Left forelimb (tissue), 1 donor: ENCODE results near the gene PTPRE.

Source experiments
- DNase-seq: peaks from one replicate; pipeline ENCODE4 v3.0.0-alpha.2; 2018; ENCODE audit warnings: low spot score

Gene PTPRE

DNA sequence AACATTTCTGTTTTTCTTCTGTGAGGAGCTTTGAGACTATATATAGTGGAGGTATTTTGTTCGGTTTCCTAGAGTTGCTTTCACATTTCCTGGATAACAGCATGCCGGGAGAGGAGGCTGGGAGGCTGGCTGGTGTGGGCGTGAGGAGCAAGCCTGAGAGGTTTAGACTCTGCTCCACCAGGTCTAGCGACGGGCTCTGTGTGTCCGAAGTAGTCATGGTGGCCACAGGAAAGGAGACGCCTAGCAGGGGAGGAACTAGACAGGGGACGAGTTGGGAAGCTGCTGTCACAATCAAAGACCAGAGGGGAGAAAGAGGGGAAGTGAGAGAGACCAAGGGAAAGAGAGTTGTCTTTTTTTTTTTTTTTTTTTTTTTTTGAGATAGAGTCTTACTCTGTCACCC, 19.6 kb downstream of the PTPRE start:
- no peak for DNase-seq

DNA sequence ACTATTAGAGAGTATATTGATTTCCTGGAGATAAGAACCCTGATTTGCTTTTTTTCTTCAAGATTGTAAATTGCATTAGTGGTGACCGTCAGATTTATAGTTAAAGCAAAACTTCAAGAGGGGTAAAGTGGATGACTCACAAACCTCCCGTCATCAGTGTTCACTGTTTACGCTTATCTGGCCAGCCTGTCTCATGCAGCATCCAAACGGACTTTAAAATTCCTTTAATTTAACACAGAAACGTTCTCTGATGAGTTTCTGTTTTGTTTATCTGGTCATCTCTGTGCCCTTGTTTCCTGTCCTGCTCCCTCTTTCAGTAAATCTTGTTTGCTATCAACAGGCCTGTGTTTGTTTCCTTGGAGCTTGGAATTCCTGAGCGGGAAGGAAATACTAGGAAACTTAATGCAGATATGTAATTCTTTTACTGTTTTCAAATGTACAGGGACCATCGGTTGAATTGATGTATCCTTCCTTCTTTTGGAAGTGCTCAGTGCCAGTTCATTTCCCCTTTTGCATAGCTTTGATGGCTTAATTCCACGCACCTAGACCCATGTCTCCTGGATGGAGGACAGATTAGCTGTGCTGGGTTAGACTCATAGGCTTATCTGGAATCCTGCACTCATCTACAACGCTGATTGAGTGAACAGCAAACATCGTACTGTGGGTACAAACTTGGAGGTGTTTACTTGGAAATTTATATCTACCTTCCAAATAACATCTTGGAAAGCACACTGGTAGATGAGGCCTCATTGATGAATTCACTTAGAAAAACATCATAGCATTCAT, 21.3 kb downstream of the PTPRE start:
- DNase-seq: no peak

DNA sequence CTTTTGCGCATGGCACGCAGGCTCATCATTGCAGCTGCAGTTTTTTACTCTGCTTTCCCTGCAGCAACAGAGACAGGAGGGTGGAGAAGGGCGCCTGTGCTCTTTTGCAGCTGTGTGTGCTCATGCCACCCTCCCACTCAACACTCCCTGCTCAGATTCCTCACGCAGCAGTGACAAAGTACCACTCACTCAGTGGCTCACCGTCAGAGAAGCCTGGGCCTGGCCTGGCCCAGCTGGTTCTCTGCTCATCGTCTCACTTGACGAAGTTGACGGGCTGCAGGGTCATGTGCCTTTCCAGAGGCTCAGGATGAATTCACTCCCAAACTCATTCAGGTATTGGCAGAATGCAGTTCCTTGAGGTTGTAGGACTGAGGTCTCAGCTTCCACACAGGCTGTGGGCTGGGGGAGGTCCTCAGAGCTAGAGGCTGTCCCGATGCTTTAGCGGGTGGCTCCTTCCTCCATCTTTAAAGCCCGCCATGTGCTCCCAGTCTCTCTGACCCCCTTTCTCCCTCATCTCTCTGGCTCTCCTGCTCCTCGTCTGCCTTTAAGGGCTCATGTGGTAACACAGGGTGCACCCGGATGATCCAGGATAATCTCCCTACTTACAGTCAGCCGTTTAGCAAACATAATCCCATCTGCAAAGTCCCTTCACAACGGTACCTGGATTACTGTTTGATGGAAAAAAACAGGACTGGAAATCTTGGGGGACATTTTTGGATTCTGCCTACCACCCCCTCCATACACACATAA, 25.8 kb downstream of the PTPRE start:
- DNase-seq: no peak

DNA sequence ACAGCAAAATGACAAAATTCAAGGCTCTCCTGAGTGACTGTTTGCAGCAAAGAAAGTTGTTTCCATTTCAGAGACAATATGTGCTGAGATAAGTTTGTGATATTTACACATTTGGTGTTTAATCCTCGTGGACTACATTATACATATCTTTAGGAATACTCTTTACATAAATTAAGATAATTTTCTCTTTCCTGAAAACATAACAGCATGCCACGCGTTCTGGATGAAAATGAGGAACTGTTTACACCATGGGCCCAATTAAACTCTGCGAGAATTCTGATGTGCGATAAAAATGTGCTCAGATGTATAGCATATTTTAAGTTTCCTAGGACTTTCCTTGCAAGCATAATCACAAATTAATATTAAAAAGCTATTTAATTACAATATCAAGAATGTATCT, 26.4 kb downstream of the PTPRE start:
- no peak for DNase-seq

DNA sequence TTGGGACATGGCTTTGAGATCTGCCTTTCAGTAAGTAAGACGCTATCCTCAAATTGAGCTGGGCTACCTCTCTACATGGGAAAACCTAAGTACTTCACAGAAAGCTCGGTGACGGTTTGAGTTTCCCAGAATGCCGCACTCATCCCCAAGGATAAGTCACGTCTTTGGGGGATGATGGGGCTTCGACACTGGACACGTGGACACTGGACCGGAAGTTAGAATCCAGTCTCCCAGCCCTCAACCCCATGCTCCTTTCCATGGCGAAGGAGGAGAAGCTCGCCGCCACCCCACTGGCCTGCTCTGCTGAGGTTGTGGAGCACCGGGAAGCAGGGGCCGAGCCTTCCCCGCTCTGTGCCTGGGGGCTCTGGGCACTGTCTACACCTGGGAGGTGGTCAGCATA, 27.5 kb downstream of the PTPRE start:
- no peak for DNase-seq

DNA sequence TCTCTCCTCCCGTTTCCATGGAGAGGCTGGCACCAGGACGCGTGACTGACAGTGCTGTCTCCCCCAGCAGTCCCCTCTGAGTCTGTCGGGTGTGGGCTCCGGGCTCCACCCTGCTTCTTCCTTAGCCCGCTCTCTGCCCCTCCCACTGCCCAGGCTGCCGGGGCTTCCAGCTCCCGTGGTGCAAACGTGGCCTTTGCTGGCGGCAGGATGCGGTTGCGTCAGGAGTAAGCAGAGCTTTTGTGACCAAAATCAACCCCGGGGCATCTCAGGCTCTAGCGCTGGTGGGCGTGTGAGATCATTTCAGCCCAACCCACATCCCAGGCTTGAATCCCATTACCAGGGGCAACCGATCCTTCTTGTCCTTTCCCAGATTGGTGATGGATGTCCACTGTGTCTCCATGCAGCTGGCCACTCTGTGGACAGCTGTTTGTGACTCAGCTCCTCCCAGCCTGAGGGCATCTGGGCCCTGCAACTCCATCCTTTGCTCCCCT, 28.2 kb downstream of the PTPRE start:
- no peak for DNase-seq

DNA sequence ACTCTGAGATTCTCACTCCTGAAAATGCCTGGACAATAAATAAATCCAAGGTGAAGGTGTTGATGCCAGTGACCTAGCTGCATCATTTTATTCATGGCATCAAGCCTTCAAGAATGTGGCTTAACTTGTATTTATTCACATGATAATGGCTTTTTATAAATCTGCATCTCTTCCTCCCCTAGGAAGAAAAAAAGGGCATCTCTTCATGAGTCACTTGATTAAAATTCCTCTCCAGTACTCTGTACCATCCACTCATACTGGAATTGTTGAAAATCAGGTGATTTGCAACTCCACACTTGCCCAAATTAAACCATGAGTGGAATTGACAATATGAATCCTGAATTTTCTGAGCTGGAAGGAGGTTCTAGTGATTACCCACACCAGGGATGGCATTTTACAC, 30.2 kb downstream of the PTPRE start:
- DNase-seq: no peak

DNA sequence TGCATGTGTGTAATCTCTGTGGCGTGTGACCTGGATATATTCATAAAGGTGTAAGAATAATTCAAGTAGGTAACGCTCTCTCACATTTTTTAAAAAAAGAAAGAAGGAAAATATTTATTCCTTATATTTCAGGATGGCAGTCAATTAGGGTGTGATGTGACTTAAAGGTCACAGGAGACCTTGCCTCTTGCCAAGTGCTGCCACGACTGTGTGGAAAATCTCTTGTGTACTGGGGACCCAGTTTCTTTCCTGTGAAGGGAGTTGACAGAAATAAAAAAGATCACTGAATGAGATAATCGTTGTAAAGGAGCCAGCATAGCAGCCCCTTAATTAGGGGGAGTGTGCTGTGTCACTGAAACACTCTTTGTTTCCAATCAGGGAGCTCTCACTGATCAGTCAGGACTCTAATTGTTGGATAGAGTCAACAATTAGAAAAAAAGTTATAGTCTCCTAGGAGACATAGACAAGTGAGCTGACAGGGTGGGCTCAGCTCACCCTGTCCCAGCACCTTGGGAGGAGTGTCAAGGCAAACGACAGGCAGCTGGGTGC, 31.1 kb downstream of the PTPRE start:
- no peak for DNase-seq

DNA sequence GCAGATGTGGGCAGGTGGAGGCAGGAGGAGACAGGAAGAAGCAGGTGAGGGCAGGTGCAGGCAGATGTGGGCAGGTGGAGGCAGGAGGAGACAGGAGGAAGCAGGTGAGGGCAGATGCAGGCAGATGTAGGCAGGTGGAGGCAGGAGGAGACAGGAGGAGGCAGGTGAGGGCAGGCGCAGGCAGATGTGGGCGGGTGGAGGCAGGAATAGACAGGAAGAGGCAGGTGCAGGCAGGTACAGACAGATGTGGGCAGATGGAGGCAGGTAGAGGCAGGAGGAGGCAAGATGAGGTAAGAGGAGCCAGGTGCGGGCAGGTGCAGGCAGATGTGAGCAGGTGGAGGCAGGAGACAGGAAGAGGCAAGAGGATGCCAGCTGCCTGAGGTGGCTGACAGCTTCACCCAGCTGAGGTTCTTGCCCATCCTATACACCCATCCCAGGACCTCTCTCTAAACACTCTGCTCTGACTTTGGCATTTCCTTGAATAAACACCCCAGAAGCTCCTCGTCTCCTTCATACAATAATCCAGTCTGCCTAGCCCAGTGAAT, 33.0 kb downstream of the PTPRE start:
- DNase-seq: no peak

DNA sequence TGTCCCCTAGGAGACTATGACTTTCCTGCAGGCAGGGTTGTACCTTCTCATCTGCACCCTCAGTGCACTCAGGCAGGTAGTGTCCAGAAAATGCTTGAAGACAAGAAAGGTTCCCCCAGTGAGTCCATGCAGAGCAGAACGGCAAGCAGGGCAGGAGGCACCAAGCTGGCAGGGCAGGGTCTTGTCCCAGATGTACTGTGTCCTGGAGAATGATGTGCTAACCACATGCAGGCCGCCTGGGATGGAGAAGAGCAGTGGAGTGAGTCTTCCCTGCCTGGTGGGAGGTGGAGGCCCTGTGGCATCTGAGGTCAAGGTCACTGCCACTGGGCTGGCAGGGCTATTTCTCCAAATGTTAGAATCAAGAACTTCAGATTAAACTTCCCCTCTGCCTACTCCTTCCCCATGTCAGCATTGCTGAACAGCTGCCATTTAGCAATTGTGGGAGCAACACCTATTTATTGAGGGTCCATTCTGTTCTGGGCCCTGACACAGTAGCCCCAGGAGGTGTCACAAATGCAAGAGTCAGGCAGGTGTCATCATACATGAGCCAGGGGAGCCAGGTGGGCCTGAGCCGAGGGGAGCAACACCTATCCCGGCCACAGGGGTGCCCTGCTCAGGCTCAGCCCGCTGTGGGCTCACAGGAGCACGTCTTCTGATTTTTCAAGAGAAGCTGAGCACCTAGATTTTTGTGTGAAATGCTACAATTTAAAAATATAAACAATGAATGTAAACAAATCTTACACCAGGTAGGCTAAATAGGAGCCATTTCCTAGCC, 34.1 kb downstream of the PTPRE start:
- no peak for DNase-seq

DNA sequence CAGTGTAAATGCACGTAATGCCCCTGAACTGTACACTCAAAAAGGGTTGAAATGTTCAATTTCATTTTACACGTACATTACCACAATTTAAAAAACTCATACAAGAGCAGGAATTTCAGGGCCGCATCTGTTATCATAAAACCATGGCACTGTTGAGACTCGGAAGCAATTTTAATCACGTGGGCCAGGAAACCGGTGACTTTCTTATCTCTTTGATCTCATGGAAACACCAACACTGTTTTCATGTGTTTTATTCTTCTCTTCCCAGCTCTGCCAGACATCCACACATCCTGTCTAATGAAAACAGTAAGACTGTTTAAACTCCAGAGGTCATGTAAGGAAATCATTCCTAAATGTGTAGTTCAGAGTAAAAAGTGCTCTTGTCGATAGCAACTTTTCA, 35.9 kb downstream of the PTPRE start:
- no peak for DNase-seq

DNA sequence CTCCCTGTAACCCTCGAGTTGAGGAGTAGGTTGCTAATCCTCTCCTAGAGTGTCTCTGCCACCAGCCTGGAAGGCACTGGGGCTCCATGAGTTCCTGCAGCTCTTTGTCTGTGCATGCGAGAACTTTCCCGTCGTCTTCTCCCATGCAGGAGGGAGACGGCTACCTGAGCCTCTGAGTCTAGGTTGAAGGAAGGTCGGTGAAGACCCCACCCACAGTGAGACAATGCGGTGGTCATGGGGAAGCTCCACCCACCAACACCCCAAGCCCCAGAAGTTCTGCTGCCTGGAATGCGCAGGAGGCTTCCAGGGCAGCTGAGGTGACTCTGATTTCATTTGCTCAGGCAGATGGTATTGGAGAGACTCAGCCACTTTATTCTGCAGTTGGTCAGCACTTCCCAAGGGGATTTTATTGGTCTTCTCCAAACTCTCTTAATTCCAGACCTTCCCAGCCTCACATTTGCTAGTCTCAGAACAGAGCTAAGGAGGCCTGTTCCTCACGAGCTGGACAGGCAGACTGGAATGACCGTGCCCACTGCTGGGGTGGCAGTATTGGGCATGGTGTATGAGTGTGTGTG, 36.5 kb downstream of the PTPRE start:
- DNase-seq: no peak

DNA sequence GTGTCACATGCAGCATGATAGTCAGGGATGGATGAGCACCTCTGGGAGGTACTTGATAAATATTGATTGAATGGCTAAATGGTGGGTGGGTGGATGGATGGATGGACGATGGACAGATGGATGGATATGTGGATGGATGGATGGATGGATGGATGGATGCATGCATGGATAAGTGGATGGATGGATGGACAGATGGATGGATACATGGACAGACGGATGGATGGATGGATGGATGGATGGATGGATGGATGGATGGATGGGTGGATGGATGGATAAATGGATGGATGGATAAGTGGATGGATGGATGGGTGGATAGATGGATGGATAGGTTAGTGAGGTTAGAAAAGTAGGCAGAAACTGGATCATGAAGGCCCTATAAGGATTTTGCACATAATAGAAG, 37.4 kb downstream of the PTPRE start:
- DNase-seq: no peak

DNA sequence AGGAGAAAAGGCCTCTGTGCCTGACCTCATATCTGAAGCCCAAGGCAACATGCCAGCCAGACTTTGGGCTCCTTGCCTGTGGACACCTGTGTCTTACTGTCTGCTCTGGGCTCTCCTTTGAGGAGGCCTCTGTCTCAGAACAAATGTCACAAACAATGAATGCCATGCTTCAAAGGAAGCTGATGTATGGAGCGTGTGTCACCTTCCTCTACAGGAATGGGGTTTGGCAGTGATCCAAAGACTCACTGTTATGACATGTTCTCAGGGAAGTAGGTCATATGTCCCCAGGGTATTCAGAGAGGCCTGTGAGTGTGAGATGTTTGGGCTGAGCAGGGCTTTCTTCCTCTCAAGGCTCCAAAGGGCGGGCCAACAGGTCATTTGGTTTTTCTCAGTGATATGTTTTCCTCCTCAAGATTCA, 38.4 kb downstream of the PTPRE start:
- no peak for DNase-seq

DNA sequence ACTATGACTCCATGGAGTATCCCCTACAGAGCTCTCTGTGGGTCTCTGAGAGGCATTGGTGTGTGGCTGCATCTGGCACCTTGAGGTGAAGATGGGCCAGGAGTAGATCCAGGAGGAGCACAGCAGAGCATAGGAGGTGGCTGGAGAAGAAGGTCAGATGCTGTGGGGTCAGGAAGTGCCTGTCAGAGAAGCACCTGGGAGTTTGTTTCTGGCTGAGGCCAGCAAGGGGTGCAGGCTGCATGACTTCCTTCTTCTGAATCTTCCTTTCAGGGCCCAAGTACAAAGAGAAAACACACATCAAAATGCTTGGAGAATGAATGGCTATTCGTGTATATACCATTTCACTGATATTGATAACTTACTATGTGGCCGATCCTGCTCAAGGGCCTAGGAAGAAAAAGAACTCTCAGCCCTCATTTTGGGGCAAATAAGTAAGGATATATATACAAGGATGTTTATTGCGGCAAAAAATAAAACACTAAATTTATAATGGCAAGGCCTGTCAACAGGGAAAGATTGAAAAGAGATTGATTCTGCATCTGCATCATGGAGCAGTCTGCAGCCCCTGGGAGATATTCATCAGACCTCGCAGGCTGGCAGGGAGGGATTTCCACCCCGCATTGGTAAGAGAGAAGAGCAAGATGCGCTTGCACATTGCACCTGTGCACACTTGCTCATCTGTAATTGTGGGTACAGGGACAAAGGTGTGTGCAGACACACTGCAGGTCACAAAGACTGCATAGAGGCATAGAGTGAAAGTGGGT, 39.2 kb downstream of the PTPRE start:
- no peak for DNase-seq

DNA sequence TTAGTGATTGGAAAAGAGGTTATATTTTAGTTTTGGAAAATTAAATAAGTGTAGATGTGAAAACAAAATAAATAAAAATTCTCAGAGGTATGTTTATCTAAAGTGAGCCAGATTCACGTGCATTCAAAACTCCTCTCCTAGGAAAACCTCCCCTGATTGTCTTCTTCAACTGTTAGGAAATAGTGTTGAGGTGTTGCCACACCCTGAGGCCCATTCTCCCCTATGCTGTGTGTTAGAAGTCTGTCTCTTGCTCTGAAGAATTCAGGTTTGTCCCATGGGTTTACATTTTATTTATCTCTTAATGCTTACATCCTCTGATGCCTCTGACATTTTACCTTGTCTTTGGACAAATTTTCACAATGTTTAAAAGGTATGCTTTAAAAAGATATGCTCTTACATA, 40.3 kb downstream of the PTPRE start:
- no peak for DNase-seq

DNA sequence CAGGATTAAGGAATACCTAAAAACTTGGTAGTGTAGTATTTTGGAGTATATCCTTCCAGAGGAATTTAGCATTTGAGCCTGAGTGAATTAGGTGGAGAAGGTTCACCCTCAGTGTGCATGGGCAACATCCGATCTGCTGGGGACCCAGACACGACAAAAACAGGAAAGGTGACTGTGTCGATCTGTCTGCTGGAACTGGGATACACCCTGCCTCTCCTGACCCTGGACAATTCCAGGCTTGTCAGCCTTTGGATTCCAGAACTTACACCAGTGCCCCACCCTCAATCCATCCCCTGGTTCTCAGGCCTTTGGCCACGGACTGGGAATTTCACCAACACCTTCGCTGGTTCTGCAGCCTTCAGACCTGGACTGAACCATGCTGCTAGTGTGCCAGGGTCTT, 41.9 kb downstream of the PTPRE start:
- no peak for DNase-seq

DNA sequence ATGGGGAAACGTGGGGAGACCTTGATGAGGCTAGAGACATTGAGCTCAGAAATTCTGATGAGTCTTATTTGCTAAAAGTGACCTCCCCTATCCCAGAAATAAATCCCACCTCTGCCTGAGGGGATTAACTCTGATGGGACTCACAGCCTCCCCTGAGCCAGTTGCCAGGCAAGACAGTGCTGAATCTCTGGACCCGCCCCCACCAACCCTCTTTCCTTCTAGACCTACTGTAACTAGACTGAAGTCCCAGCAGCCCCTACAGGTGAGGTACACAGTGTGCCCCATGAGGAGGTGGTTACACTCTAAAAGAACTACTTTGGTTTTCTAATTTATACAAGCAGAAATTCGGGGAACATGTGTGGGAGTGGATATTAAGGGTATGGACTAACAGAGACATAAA, 42.9 kb downstream of the PTPRE start:
- no peak for DNase-seq

DNA sequence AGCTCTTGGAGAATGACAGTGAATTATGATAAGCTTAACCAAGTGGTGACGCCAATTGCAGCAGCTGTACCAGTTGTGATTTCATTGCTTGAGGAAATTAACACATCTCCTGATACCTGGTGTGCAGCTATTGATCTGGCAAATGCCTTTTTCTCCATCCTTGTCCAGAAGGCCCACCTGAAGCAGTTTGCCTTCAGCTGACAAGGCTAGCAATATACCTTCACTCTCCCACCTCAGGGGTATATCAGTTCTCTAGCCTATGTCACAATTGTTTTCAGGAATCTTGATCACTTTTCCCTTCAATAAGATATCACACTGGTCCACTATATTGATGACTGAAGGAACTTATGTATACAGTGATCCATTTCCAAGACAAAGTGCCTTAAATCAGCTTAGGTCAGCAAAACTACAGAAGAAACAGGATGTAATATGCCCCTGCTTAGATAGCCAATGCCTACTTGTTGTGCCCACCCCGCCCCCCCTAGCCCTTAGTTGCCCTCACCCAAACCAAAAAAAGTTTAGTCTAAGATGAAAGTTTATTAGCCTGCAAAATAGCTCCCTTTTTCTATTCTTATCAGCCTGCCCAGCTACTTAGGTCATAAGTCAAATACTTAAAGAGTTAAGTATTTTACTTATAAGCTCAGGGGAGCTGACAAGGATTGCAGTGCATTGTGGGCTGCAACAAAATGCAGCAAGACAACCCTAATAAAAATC, 45.1 kb downstream of the PTPRE start:
- no peak for DNase-seq

DNA sequence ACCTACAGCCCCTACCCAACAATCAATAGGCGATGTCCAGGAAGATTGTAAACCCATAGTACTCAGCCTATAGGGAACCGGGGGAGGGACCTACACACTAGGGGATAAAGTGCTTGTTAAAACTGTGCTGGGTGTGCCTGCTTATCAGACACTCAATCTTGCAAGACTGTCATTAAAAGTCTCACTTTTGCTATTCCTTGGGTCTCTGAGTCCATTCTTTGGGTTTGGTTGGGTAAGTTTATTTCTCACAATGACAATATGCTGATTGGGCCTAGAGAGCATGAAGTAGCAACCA, 45.6 kb downstream of the PTPRE start:
- no peak for DNase-seq

DNA sequence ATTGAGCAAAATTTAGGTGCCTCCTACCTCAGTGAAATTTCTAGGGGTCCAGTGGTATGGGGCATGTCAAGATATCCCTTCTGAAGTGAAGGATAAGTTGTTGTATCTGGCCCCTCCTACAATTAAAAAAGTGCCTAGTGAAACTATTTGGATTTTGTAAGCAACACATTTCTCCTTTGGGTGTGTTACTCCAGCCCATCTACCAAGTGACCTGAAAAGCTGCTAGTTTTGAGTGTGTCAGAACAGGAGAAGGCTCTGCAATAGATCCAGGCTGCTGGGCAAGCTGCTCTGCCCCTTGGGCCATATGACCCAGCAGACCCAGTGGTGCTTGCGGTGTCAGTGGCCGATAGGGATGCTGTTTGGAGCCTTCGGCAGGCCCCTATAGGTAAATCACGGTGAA, 46.0 kb downstream of the PTPRE start:
- DNase-seq: no peak
